ENCODE results near the gene ARHGEF6. TPM values are rescaled to one million over a fixed set of nuclear protein-coding genes. Genes with fewer than 3 reads are reported as not detected.

Gene ARHGEF6
- total RNA-seq, 2 donors from 2014 or later = 2.7 to 5.7 TPM

GRCh38 chrX:136652822-136653723 lies 127.7 kb downstream of the ARHGEF6 start:
- TF ChIP-seq, protein P1, sequence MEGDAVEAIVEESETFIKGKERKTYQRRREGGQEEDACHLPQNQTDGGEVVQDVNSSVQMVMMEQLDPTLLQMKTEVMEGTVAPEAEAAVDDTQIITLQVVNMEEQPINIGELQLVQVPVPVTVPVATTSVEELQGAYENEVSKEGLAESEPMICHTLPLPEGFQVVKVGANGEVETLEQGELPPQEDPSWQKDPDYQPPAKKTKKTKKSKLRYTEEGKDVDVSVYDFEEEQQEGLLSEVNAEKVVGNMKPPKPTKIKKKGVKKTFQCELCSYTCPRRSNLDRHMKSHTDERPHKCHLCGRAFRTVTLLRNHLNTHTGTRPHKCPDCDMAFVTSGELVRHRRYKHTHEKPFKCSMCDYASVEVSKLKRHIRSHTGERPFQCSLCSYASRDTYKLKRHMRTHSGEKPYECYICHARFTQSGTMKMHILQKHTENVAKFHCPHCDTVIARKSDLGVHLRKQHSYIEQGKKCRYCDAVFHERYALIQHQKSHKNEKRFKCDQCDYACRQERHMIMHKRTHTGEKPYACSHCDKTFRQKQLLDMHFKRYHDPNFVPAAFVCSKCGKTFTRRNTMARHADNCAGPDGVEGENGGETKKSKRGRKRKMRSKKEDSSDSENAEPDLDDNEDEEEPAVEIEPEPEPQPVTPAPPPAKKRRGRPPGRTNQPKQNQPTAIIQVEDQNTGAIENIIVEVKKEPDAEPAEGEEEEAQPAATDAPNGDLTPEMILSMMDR (IDR thresholded peaks at IDR 0.05) = no peak
- intact Hi-C loops (cut with DNase I) = no loop called here
- Histone ChIP-seq H3K27me3 (no peaks in the 10 kb centered on the region), H3K9me3 (no peaks in the 10 kb centered on the region), H3K4me3 (no peak overlapping the region), H3K36me3 (no peaks in the 10 kb centered on the region), H3K9ac (ENCODE audit: low read depth in 2 of 2, low read length in 2 of 2) (no peak overlapping the region), H3K27ac (no peak overlapping the region), H3K4me1 (no peaks in the 10 kb centered on the region)
- DNase-seq = no peak

GRCh38 chrX:136650811-136651210 lies 129.9 kb downstream of the ARHGEF6 start:
- intact Hi-C loops (cut with DNase I) = no loop called here
- Histone ChIP-seq H3K9me3 (no peaks in the 10 kb centered on the region), H3K36me3 (no peaks in the 10 kb centered on the region), H3K4me1 (no peaks in the 10 kb centered on the region), H3K27ac (no peak overlapping the region), H3K9ac (ENCODE audit: low read depth in 2 of 2, low read length in 2 of 2) (no peak overlapping the region), H3K4me3 (peak overlapping the region; percentile 2), H3K27me3 (no peaks in the 10 kb centered on the region)
- DNase-seq = no peak
- TF ChIP-seq, protein P1 (IDR thresholded peaks at IDR 0.05) = no peak

GRCh38 chrX:136647677-136648360 lies 132.9 kb downstream of the ARHGEF6 start, which contains the start of gene CD40LG:
CD40LG (plus strand) TSS chrX:136648158; CDS start chrX:136648249, 91 bp downstream.
- H3K4me3 ChIP-seq = no peak within 1 kb of the TSS
- DNase-seq = no peak
- TF ChIP-seq, protein P1 (IDR thresholded peaks at IDR 0.05) = no peak
- H3K9ac ChIP-seq (ENCODE audit: low read depth in 2 of 2, low read length in 2 of 2) = no peak within 1 kb of the TSS
- H3K27ac ChIP-seq = no peak within 1 kb of the TSS
- intact Hi-C loops (cut with DNase I) = no loop called here
- H3K9me3 ChIP-seq = no peaks in the 10 kb centered on the region
- no peaks in the 10 kb centered on the region for H3K4me1 ChIP-seq
- H3K36me3 ChIP-seq = no peaks in the 10 kb centered on the region
- H3K27me3 ChIP-seq = no peaks in the 10 kb centered on the region

DNA sequence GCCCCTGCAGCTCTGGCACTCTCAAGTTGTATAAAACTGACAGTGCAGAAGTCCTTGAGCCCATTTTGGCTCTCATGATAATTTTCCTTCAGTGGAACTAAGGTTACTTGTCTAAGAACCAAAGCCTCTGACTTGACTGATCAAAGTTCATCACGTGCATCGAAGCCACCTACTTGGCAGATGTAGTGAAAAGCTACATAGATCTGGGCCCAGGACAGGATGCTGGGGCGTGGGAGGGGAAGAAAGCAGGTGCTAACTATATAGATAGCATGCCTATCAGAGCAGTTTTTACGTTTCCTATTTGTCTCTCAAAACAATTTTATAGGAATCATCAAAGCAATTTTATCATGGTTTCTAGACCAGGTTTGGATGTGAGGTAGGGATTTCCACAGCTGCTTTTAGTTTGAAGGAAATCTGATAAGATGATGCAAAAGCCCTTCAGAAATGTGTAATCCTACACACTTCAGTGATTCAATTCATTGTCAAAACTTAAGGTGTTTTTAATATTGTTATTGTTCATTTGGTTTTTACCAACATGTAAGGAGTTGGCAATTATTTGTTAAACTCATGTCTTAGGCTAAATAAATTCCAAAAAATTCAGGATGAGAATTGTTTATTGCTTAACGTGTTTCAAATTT lies 134.0 kb downstream of the ARHGEF6 start:
- H3K4me1 ChIP-seq = no peaks in the 10 kb centered on the region
- no peak for DNase-seq
- no peaks in the 10 kb centered on the region for H3K27me3 ChIP-seq
- no peak overlapping the region for H3K4me3 ChIP-seq
- H3K36me3 ChIP-seq = no peaks in the 10 kb centered on the region
- no peak overlapping the region for H3K9ac ChIP-seq (ENCODE audit: low read depth in 2 of 2, low read length in 2 of 2)
- TF ChIP-seq, protein P1 (IDR thresholded peaks at IDR 0.05) = no peak
- intact Hi-C loops (cut with DNase I) = no loop called here
- no peak overlapping the region for H3K27ac ChIP-seq
- H3K9me3 ChIP-seq = no peaks in the 10 kb centered on the region

GRCh38 chrX:136643243-136643642 lies 137.5 kb downstream of the ARHGEF6 start:
- H3K4me3 ChIP-seq = no peak overlapping the region
- TF ChIP-seq, protein P1 (IDR thresholded peaks at IDR 0.05) = no peak
- no peak overlapping the region for H3K27ac ChIP-seq
- H3K36me3 ChIP-seq = no peaks in the 10 kb centered on the region
- intact Hi-C loops (cut with DNase I) = no loop called here
- H3K27me3 ChIP-seq = no peaks in the 10 kb centered on the region
- H3K4me1 ChIP-seq = no peaks in the 10 kb centered on the region
- DNase-seq = no peak
- H3K9me3 ChIP-seq = no peaks in the 10 kb centered on the region
- H3K9ac ChIP-seq (ENCODE audit: low read depth in 2 of 2, low read length in 2 of 2) = no peak overlapping the region

All from colonic mucosa (tissue), 4 donors.